H1 (cell line): ENCODE measurements around the gene CDC42BPB. TPM values are rescaled to one million over a fixed set of nuclear protein-coding genes. Genes with fewer than 3 reads are reported as not detected.

Experiments used
- CTCF ChIA-PET: fragments of 300-600 bp; sonication (Branson Sonifier 250); formaldehyde crosslinking; loops from one replicate; lab custom pipeline; 2021; ENCODE audit not compliant: partially characterized antibody; lab: Charles Lee
- POLR2A ChIA-PET: fragments of 300-600 bp; sonication (Branson Sonifier 250); formaldehyde crosslinking; loops from one replicate; lab custom pipeline; 2021; ENCODE audit warnings: inconsistent platforms; ENCODE audit not compliant: partially characterized antibody; lab: Charles Lee
- DNase-seq, 2 experiments: peaks; one replicate each; pipeline versions ENCODE4 v3.0.0 to v3.0.0-alpha.2; 2010 to 2022; ENCODE audit warnings: low spot score in 2 of 2, low read depth in 1 of 2, mixed read lengths in 1 of 2
- FAIRE-seq: peaks from 2 replicates; lab custom pipeline; 2011; peaks lifted over from hg19 to GRCh38; lab: Jason Lieb, UNC
- H2AFZ ChIP-seq: 2 replicates; pipeline ENCODE4 v1.8.1; 2012; ENCODE audit warnings: low read length, inconsistent platforms
- H2AK5ac ChIP-seq: 2 replicates; pipeline ENCODE4 v1.6.1; 2013; ENCODE audit warnings: low read depth, low read length
- H2BK120ac ChIP-seq: replicated peaks from 2 replicates; pipeline ENCODE3; 2013; ENCODE audit warnings: low read depth, low read length, inconsistent platforms
- H2BK12ac ChIP-seq: 2 replicates; pipeline ENCODE4 v1.6.1; 2013; ENCODE audit warnings: low read depth, low read length
- H2BK15ac ChIP-seq: 2 replicates; pipeline ENCODE4 v1.6.1; 2013; ENCODE audit warnings: low read length
- H2BK20ac ChIP-seq: 2 replicates; pipeline ENCODE4 v1.6.1; 2013; ENCODE audit warnings: low read length
- H2BK5ac ChIP-seq: 2 replicates; pipeline ENCODE4 v1.6.1; 2013; ENCODE audit warnings: low read depth, low read length
- H3K14ac ChIP-seq: 2 replicates; pipeline ENCODE4 v1.6.1; 2013; ENCODE audit warnings: inconsistent platforms; ENCODE audit not compliant: insufficient read length
- H3K18ac ChIP-seq: 2 replicates; pipeline ENCODE4 v1.6.1; 2013; ENCODE audit warnings: low read length; ENCODE audit errors: extremely low read depth
- H3K23ac ChIP-seq: 2 replicates; pipeline ENCODE4 v1.6.1; 2013; ENCODE audit warnings: inconsistent platforms; ENCODE audit not compliant: insufficient read length
- H3K23me2 ChIP-seq: 2 replicates; pipeline ENCODE4 v1.6.1; 2013; ENCODE audit warnings: low read depth, low read length
- H3K27ac ChIP-seq: 2 replicates; pipeline ENCODE4 v1.6.1; 2011; ENCODE audit warnings: low read depth, low read length, inconsistent platforms
- H3K27me3 ChIP-seq, 4 experiments: replicated peaks in 1 of 4; 1 replicate in 1 of 4; 2 replicates in 3 of 4; pipeline versions ENCODE4 v1.6.1 to v1.8.1; 2011 to 2013; ENCODE audit warnings: low read length in 3 of 4, mild to moderate bottlenecking in 3 of 4, inconsistent platforms in 2 of 4, mixed read lengths in 2 of 4, moderate library complexity in 1 of 4; ENCODE audit not compliant: control insufficient read depth in 3 of 4, insufficient read depth in 3 of 4; ENCODE audit errors: extremely low read depth in 1 of 4
- H3K36me3 ChIP-seq, 4 experiments: 2 replicates each; pipeline versions ENCODE4 v1.6.1 to v1.8.1; 2011 to 2013; ENCODE audit warnings: mild to moderate bottlenecking in 4 of 4, low read length in 3 of 4, moderate library complexity in 2 of 4, control low read depth in 1 of 4, inconsistent platforms in 1 of 4; ENCODE audit not compliant: insufficient read depth in 4 of 4, control insufficient read depth in 2 of 4
- H3K4ac ChIP-seq: replicated peaks from 2 replicates; pipeline ENCODE3; 2013; ENCODE audit warnings: low read length, low read depth, mixed read lengths, inconsistent platforms; ENCODE audit not compliant: insufficient read length
- H3K4me1 ChIP-seq, 4 experiments: replicated peaks in 1 of 4; 1 replicate in 1 of 4; 2 replicates in 3 of 4; pipeline versions ENCODE4 v1.6.1 to v1.8.1; 2011 to 2013; ENCODE audit warnings: low read length in 3 of 4, inconsistent platforms in 2 of 4, mixed read lengths in 1 of 4; ENCODE audit not compliant: insufficient read depth in 4 of 4, control insufficient read depth in 3 of 4
- H3K4me2 ChIP-seq, 2 experiments: 2 replicates each; pipeline versions ENCODE4 v1.6.1 to v1.8.1; 2011 to 2013; ENCODE audit warnings: low read depth in 2 of 2, low read length in 2 of 2, control low read depth in 1 of 2, inconsistent platforms in 1 of 2, mild to moderate bottlenecking in 1 of 2; ENCODE audit not compliant: insufficient read depth in 1 of 2
- H3K4me3 ChIP-seq, 4 experiments: fragments of 200-600, 300-600 bp in 1 of 4; sonication (generic), shearing (Covaris generic), sonication (Bioruptor Twin) in 1 of 4; 2 replicates each; pipeline versions ENCODE4 v1.5.1 to v1.8.1; 2011 to 2016; ENCODE audit warnings: low read length in 4 of 4, low read depth in 3 of 4, control low read depth in 2 of 4, inconsistent platforms in 2 of 4, mild to moderate bottlenecking in 2 of 4, mixed read lengths in 1 of 4, moderate library complexity in 1 of 4; ENCODE audit not compliant: insufficient read depth in 2 of 4; ENCODE audit errors: extremely low read depth in 1 of 4
- H3K56ac ChIP-seq: replicated peaks from 2 replicates; pipeline ENCODE3; 2013; ENCODE audit warnings: low read depth, mild to moderate bottlenecking, mixed read lengths, low read length, inconsistent platforms; ENCODE audit not compliant: insufficient read length
- H3K79me1 ChIP-seq: 2 replicates; pipeline ENCODE4 v1.6.1; 2013; ENCODE audit warnings: low read depth, low read length, control low read depth
- H3K79me2 ChIP-seq, 2 experiments: 2 replicates each; pipeline versions ENCODE4 v1.6.1 to v1.8.1; 2012 to 2013; ENCODE audit warnings: low read length in 2 of 2, mild to moderate bottlenecking in 2 of 2, inconsistent platforms in 1 of 2; ENCODE audit not compliant: insufficient read depth in 2 of 2, control insufficient read depth in 1 of 2
- H3K9ac ChIP-seq, 4 experiments: replicated peaks in 1 of 4; 1 replicate in 1 of 4; 2 replicates in 3 of 4; pipeline versions ENCODE4 v1.6.1 to v1.8.1; 2011 to 2013; ENCODE audit warnings: low read depth in 3 of 4, low read length in 3 of 4, control low read depth in 2 of 4, mild to moderate bottlenecking in 2 of 4, moderate library complexity in 2 of 4, inconsistent platforms in 1 of 4; ENCODE audit errors: extremely low read depth in 1 of 4
- H3K9me3 ChIP-seq, 2 experiments: 2 replicates each; pipeline versions ENCODE4 v1.6.1 to v1.8.1; 2012 to 2013; ENCODE audit warnings: mild to moderate bottlenecking in 2 of 2, moderate library complexity in 2 of 2, control low read depth in 1 of 2, inconsistent platforms in 1 of 2, low read depth in 1 of 2, low read length in 1 of 2, mixed read lengths in 1 of 2; ENCODE audit not compliant: insufficient read depth in 2 of 2
- H4K20me1 ChIP-seq, 2 experiments: replicated peaks in 1 of 2; 2 replicates each; pipeline versions ENCODE3 to v1.8.1; 2011 to 2013; ENCODE audit warnings: inconsistent platforms in 2 of 2, low read length in 2 of 2, mild to moderate bottlenecking in 1 of 2; ENCODE audit not compliant: insufficient read depth in 2 of 2, control insufficient read depth in 1 of 2
- H4K5ac ChIP-seq: 2 replicates; pipeline ENCODE4 v1.6.1; 2013; ENCODE audit warnings: low read length, low read depth, mixed read lengths, inconsistent platforms; ENCODE audit not compliant: insufficient read length
- H4K8ac ChIP-seq: 2 replicates; pipeline ENCODE4 v1.8.0; 2013; ENCODE audit warnings: mild to moderate bottlenecking, moderate library complexity, low read length, inconsistent platforms; ENCODE audit not compliant: insufficient read depth; ENCODE audit errors: extremely low read depth
- H4K91ac ChIP-seq: replicated peaks from 2 replicates; pipeline ENCODE3; 2013; ENCODE audit warnings: low read length, mixed read lengths, inconsistent platforms; ENCODE audit not compliant: insufficient read length
- ASH2L ChIP-seq: fragments of 200-600, 300-600 bp; sonication (generic); IDR thresholded peaks from one replicate; pipeline ENCODE4 v1.7.1; 2017; ENCODE audit warnings: low read length
- ATF3 ChIP-seq: IDR thresholded peaks from 2 replicates; pipeline ENCODE4 v1.6.1; 2011; ENCODE audit warnings: low read depth, mild to moderate bottlenecking, low read length; ENCODE audit not compliant: insufficient read depth
- BACH1 ChIP-seq: IDR thresholded peaks from 2 replicates; pipeline ENCODE4 v1.6.1; 2012; ENCODE audit warnings: low read length, improper control_type of control experiment
- CBX5 ChIP-seq: fragments of 300-800, 300-1000 bp; sonication (generic); IDR thresholded peaks from 2 replicates; pipeline ENCODE4 v1.7.1; 2016; ENCODE audit warnings: antibody characterized with exemption, low read length, low read depth
- GABPA ChIP-seq: IDR thresholded peaks from 2 replicates; pipeline ENCODE4 v1.6.1; 2011; ENCODE audit warnings: mild to moderate bottlenecking, low read length, moderate library complexity, borderline replicate concordance; ENCODE audit not compliant: insufficient read depth
- HDAC2 ChIP-seq, 2 experiments: fragments of 300-600 bp in 1 of 2; sonication (generic) in 1 of 2; IDR thresholded peaks; 2 replicates each; pipeline ENCODE4 v1.6.1; 2011 to 2012; ENCODE audit warnings: low read depth in 2 of 2, low read length in 2 of 2, mild to moderate bottlenecking in 2 of 2, moderate library complexity in 2 of 2, borderline replicate concordance in 1 of 2, inconsistent platforms in 1 of 2
- KDM1A ChIP-seq: fragments of 200-600, 300-600 bp; sonication (generic); IDR thresholded peaks from 2 replicates; pipeline ENCODE4 v1.7.1; 2016; ENCODE audit warnings: mild to moderate bottlenecking, low read length, borderline replicate concordance
- MAX ChIP-seq: IDR thresholded peaks from 2 replicates; pipeline ENCODE4 v1.6.1; 2012; ENCODE audit warnings: inconsistent platforms
- PHF8 ChIP-seq: fragments of 200-600 bp; sonication (generic); conservative IDR thresholded peaks from 2 replicates; pipeline ENCODE4 v1.7.1; 2012; ENCODE audit warnings: low read depth, mild to moderate bottlenecking, inconsistent platforms, low read length, moderate library complexity
- RBBP5 ChIP-seq: IDR thresholded peaks from 2 replicates; pipeline ENCODE4 v1.7.1; 2012; ENCODE audit warnings: low read depth, mild to moderate bottlenecking, inconsistent platforms, low read length, moderate library complexity, borderline replicate concordance
- SP2 ChIP-seq: IDR thresholded peaks from 2 replicates; pipeline ENCODE4 v1.6.1; 2012; ENCODE audit warnings: mild to moderate bottlenecking, low read length, inconsistent platforms
- SP4 ChIP-seq: IDR thresholded peaks from 2 replicates; pipeline ENCODE4 v1.6.1; 2012; ENCODE audit warnings: low read length, inconsistent platforms
- SUZ12 ChIP-seq: fragments of 200-600 bp; sonication (generic); IDR thresholded peaks from 2 replicates; pipeline ENCODE4 v1.6.1; 2012; ENCODE audit warnings: mild to moderate bottlenecking, inconsistent platforms, low read length, moderate library complexity, mixed read lengths
- WGBS, 2 experiments: shearing (Covaris generic) in 1 of 2; methylation state at CpG; one replicate each; pipeline versions ENCODE4 v1.1.6 to v1.1.7; 2013 to 2015; ENCODE audit warnings: low lambda C conversion rate in 2 of 2, mixed read lengths in 2 of 2, inconsistent platforms in 1 of 2, low coverage in 1 of 2, missing lambda C conversion rate in 1 of 2; ENCODE audit not compliant: insufficient replicate concordance in 2 of 2, insufficient coverage in 1 of 2, insufficient read length in 1 of 2; ENCODE audit errors: extremely low coverage in 1 of 2, missing lambda C conversion rate in 1 of 2; 5-methylcytosine and 5-hydroxymethylcytosine counted together
- polyA plus RNA-seq, 7 experiments: library from polyadenylated mRNA; depleted of rRNA in 3 of 7; stranded (reverse) in 5 of 7; unstranded in 2 of 7; fragments of >200 nt in 5 of 7; fragments of 200-250 nt in 2 of 7; gene quantifications; 1 replicate in 5 of 7; 2 replicates in 1 of 7; 4 replicates in 1 of 7; pipeline versions ENCODE4 v1.2.1 to v1.2.3, GENCODE V29; 2011 to 2013; ENCODE audit warnings: missing spikeins in 2 of 7, mixed read lengths in 2 of 7
- total RNA-seq: library from RNA; stranded (reverse); fragmentation: NEBNext Ultra II Directional; extraction: Animal tissue kit (Norgen Biotek cat#: 25700); gene quantifications from 2 replicates; pipeline ENCODE4 v1.2.1, GENCODE V29; 2021

CDC42BPB gene
- total and polyA plus RNA-seq, 2 of the 8 experiments (the other 6 are each of a cell fraction or from before 2014, with no cell fraction given): 51.2 to 88.2 TPM

- no peak overlapping the region for H2BK120ac ChIP-seq
- no peak for TF ChIP-seq CBX5
- no peak for TF ChIP-seq KDM1A
- TF ChIP-seq PHF8: no peak
- no peak for TF ChIP-seq HDAC2 (IDR thresholded peaks at IDR 0.05; ENCODE audit: borderline replicate concordance in 1 of 2, low read depth in 2 of 2, low read length in 2 of 2)
- no peak for TF ChIP-seq ATF3
- no peak for TF ChIP-seq ASH2L
- TF ChIP-seq SP2: no peak
- no peak for TF ChIP-seq SUZ12
- no peak for TF ChIP-seq RBBP5
- TF ChIP-seq MAX: no peak
- TF ChIP-seq GABPA: no peak
- no peak for TF ChIP-seq BACH1
- TF ChIP-seq SP4: no peak
Measured at GRCh38 chr14:102943454-102943853, 113.9 kb downstream of the CDC42BPB start.

More at GRCh38 chr14:102943454-102943853, 113.9 kb downstream of the CDC42BPB start:
- Histone ChIP-seq H3K4me2 (no peak overlapping the region), H3K9ac (no peak overlapping the region), H2BK20ac (no peak overlapping the region), H3K9me3 (no peaks in the 10 kb centered on the region), H3K4ac (no peak overlapping the region), H2BK15ac (no peak overlapping the region), H2BK12ac (no peak overlapping the region), H3K23ac (no peak overlapping the region), H3K56ac (no peak overlapping the region), H2BK5ac (no peak overlapping the region), H3K4me1 (no peaks in the 10 kb centered on the region), H3K27ac (no peak overlapping the region), H3K79me2 (no peaks in the 10 kb centered on the region), H3K23me2 (no peaks in the 10 kb centered on the region), H3K36me3 (peaks cover 5 to 54% (median 33%) of the 10 kb centered on the region in 4 experiments), H3K4me3 (no peak overlapping the region), H2AFZ (no peak overlapping the region), H4K91ac (no peak overlapping the region), H3K27me3 (no peaks in the 10 kb centered on the region), H3K14ac (no peak overlapping the region), H3K79me1 (no peaks in the 10 kb centered on the region), H4K8ac (no peak overlapping the region), H4K20me1 (peaks cover 0 to 8% of the 10 kb centered on the region in 2 experiments), H4K5ac (no peak overlapping the region), H3K18ac (no peak overlapping the region), H2AK5ac (no peak overlapping the region)
- 92% methylated on average over 16 of the region's 16 CpGs; no CpG with 5 or more reads in 1 of the 2 experiments for WGBS, 2 experiments
- no peak for DNase-seq
- ChIA-PET CTCF (interaction anchor here (0.6 to 1.7 kb wide), 4 partner anchors 11 to 608 kb away, joined by 3 to 5 read pairs (median 4); no protein-coding TSS in a partner anchor), POLR2A (no interaction called here)
- no peak for FAIRE-seq
